AG09309 (cell line): ENCODE measurements around the gene LIG3.
"Not testable (repeated sequence)": the region's sequence is repeated elsewhere in the genome, so short reads cannot be mapped to it uniquely, and the experiment has no call there.

Source experiments
- DNase-seq: peaks from one replicate; pipeline ENCODE4 v3.0.0-alpha.2; 2010; ENCODE audit warnings: low read depth
- H3K4me3 ChIP-seq: 2 replicates; pipeline ENCODE4 v1.5.1; 2011; ENCODE audit warnings: mild to moderate bottlenecking, low read depth, low read length, moderate library complexity; ENCODE audit not compliant: control insufficient read depth
- CTCF ChIP-seq: IDR thresholded peaks from 2 replicates; pipeline ENCODE4 v1.5.1; 2011; ENCODE audit warnings: mild to moderate bottlenecking, low read depth, low read length, inconsistent platforms; ENCODE audit not compliant: insufficient read depth, control insufficient read depth; ENCODE audit errors: missing control alignments

The LIG3 gene

GRCh38 chr17:35030780-35031179 is 50.5 kb downstream of the LIG3 start:
- H3K4me3 ChIP-seq: no peak overlapping the region
- no peak for DNase-seq
- TF ChIP-seq CTCF: no peak

GRCh38 chr17:35038453-35038852 is 58.1 kb downstream of the LIG3 start:
- no peak overlapping the region for H3K4me3 ChIP-seq
- no peak for DNase-seq
- no peak for TF ChIP-seq CTCF

GRCh38 chr17:35041390-35041789 is 61.1 kb downstream of the LIG3 start:
- no peak overlapping the region for H3K4me3 ChIP-seq
- no peak for TF ChIP-seq CTCF

GRCh38 chr17:35044181-35044580 is 63.9 kb downstream of the LIG3 start:
- no peak for DNase-seq
- no peak for TF ChIP-seq CTCF

More at GRCh38 chr17:35041390-35041789, 61.1 kb downstream of the LIG3 start:
- DNase-seq: no peak

GRCh38 chr17:35045458-35045979 is 65.2 kb downstream of the LIG3 start:
- not testable (repeated sequence) for H3K4me3 ChIP-seq, DNase-seq

More at GRCh38 chr17:35044181-35044580, 63.9 kb downstream of the LIG3 start:
- H3K4me3 ChIP-seq: no peak overlapping the region

- no peak overlapping the region for H3K4me3 ChIP-seq
- no peak for TF ChIP-seq CTCF
- no peak for DNase-seq
These were observed 65.9 kb downstream of the LIG3 start for GRCh38 chr17:35046245-35046644.

- DNase-seq: no peak
- H3K4me3 ChIP-seq: no peak overlapping the region
- no peak for TF ChIP-seq CTCF
These were observed 66.5 kb downstream of the LIG3 start for GRCh38 chr17:35046740-35047283.
